Esophagus muscularis mucosa (tissue), 4 donors: ENCODE data around the gene COA3. TPM values are rescaled to one million over a fixed set of nuclear protein-coding genes. Genes with fewer than 3 reads are reported as not detected.

Experiments used
- DNase-seq: peaks from one replicate; pipeline ENCODE4 v3.0.0-alpha.2; 2017; ENCODE audit errors: extremely low spot score
- H3K27ac ChIP-seq, 4 donors: fragments of 200-600 bp; sonication (generic); replicated peaks in 1 of 4; 1 replicate in 3 of 4; 2 replicates in 1 of 4; pipeline ENCODE4 v1.5.1; 2016 to 2019; ENCODE audit warnings: mild to moderate bottlenecking in 1 of 4
- H3K27me3 ChIP-seq, 4 donors: fragments of 200-600 bp; sonication (generic); one replicate each; pipeline versions ENCODE4 v1.5.1 to v1.6.0; 2016 to 2019
- H3K36me3 ChIP-seq, 4 donors: fragments of 200-600 bp; sonication (generic); one replicate each; pipeline ENCODE4 v1.5.1; 2016 to 2019
- H3K4me1 ChIP-seq, 4 donors: fragments of 200-600 bp; sonication (generic); one replicate each; pipeline ENCODE4 v1.5.1; 2016 to 2019
- H3K4me3 ChIP-seq, 4 donors: fragments of 200-600 bp; sonication (generic); 1 replicate in 2 of 4; 2 replicates in 2 of 4; pipeline ENCODE4 v1.5.1; 2016 to 2019; ENCODE audit warnings: mild to moderate bottlenecking in 4 of 4, moderate library complexity in 1 of 4
- H3K9me3 ChIP-seq, 4 donors: fragments of 200-600 bp; sonication (generic); 1 replicate in 3 of 4; 2 replicates in 1 of 4; pipeline ENCODE4 v1.5.1; 2016 to 2019
- EP300 ChIP-seq: sonication (generic); formaldehyde crosslinking; IDR thresholded peaks from one replicate; pipeline ENCODE4 v1.6.1; 2017; ENCODE audit warnings: antibody characterized with exemption
- POLR2A ChIP-seq: fragments of 450-650 bp; IDR thresholded peaks from one replicate; pipeline ENCODE4 v1.6.1; 2017; ENCODE audit warnings: antibody characterized with exemption, moderate library complexity, mild to moderate bottlenecking, low read depth
- POLR2AphosphoS5 ChIP-seq, 2 donors: sonication (generic); formaldehyde crosslinking; IDR thresholded peaks; one replicate each; pipeline ENCODE4 v1.6.1; 2017; ENCODE audit warnings: antibody characterized with exemption in 2 of 2
- WGBS: methylation state at CpG from one replicate; pipeline ENCODE4 v1.1.5; 2018; 5-methylcytosine and 5-hydroxymethylcytosine counted together
- intact Hi-C: fragments of 100-400 bp; cut with DNase I; formaldehyde crosslinking; loops from one replicate; pipeline ENCODE4 v1.15.1; 2023
- total RNA-seq, 4 donors: library from RNA; depleted of rRNA; stranded (reverse); fragments of >200 nt; gene quantifications; one replicate each; pipeline versions ENCODE4 v1.1.0 to v1.2.1, GENCODE V29; 2016
- TF ChIP-seq, protein P1 (sequence below), 3 experiments: fragments of 200-600 bp in 2 of 3; fragments of 450-650 bp in 1 of 3; sonication (generic) in 2 of 3; IDR thresholded peaks; one replicate each; pipeline ENCODE4 v1.5.1; 2017 to 2019; ENCODE audit warnings: antibody characterized with exemption in 3 of 3, mild to moderate bottlenecking in 2 of 3, moderate library complexity in 1 of 3

The COA3 gene
- total RNA-seq, 4 donors from 2014 or later = 65.9 to 74.6 (median 68.3) TPM

DNA sequence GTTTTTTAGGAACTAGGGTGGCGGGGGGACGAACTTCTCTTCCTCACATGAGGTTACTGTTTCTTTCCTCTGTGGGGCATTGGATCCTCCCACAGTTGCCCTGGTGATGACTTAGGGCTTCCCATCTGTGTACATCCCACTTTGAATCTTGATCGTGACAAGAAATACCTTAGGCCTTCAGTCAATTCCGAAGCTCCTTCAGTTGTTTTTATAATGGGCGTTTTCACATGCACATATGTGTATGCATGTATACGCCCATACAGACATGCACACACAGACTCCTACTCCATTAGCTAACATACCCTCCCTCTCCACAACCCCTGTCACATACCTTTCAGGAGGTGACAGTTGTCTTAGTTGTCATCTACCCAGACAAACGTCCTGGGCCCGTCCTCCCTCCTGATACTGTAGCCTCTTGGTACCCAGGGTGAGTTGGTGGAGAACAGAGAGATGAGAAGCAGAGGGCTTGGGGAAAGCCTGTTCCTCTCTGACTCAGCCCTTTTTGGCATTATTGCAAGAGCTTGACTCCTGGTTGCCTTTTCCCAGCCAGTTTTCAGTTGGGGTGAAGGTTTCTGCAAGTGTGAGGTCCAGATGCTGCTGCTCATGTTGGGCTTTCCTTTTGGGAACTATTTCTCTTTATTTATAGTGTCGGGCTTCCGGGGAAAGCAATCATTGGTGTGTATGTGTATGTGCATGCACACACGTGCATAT is 43.6 kb upstream of the COA3 start:
- intact Hi-C loops = loop anchor here (2.0 kb wide), 1 partner anchor 87 kb away; no protein-coding TSS in a partner anchor
- Histone ChIP-seq H3K4me3 (no peak overlapping the region), H3K27me3 (no peaks in the 10 kb centered on the region), H3K36me3 (peaks cover 36 to 87% (median 83%) of the 10 kb centered on the region in 4 donors), H3K9me3 (no peaks in the 10 kb centered on the region), H3K27ac (no peak overlapping the region), H3K4me1 (peaks cover 13 to 25% (median 20%) of the 10 kb centered on the region in 4 donors)
- DNase-seq = no peak
- TF ChIP-seq POLR2AphosphoS5 (IDR thresholded peaks at IDR 0.05) = no peak
- TF ChIP-seq EP300 = no peak
- no peak for TF ChIP-seq POLR2A
- TF ChIP-seq, protein P1, sequence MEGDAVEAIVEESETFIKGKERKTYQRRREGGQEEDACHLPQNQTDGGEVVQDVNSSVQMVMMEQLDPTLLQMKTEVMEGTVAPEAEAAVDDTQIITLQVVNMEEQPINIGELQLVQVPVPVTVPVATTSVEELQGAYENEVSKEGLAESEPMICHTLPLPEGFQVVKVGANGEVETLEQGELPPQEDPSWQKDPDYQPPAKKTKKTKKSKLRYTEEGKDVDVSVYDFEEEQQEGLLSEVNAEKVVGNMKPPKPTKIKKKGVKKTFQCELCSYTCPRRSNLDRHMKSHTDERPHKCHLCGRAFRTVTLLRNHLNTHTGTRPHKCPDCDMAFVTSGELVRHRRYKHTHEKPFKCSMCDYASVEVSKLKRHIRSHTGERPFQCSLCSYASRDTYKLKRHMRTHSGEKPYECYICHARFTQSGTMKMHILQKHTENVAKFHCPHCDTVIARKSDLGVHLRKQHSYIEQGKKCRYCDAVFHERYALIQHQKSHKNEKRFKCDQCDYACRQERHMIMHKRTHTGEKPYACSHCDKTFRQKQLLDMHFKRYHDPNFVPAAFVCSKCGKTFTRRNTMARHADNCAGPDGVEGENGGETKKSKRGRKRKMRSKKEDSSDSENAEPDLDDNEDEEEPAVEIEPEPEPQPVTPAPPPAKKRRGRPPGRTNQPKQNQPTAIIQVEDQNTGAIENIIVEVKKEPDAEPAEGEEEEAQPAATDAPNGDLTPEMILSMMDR (IDR thresholded peaks at IDR 0.05) = no peak
- WGBS = 63% methylated on average over 11 of the region's 11 CpGs

DNA sequence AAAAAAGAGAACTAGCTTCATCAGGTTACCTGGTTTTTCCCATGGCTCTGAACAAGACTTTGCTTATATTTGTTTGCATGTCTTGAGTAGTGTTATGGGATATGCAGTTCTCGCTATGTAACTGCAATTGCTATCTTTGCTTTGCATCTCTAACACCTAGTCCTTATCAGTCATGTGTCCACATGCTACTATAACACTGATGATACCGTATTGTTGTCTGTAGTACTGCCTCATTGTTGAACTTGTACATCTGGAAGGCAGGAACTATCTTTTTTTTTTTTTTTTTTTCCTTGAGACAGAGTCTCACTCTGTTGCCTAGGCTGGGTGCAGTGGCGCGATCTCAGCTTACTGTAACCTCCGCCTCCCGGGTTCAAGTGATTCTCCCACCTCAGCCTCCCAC is 37.2 kb upstream of the COA3 start:
- intact Hi-C loops = no loop called here
- Histone ChIP-seq H3K9me3 (no peaks in the 10 kb centered on the region), H3K27ac (no peak overlapping the region), H3K4me1 (peaks cover 17 to 32% (median 25%) of the 10 kb centered on the region in 4 donors), H3K4me3 (no peak overlapping the region), H3K36me3 (peaks cover 34 to 62% (median 59%) of the 10 kb centered on the region in 4 donors), H3K27me3 (no peaks in the 10 kb centered on the region)
- TF ChIP-seq, protein P1 (IDR thresholded peaks at IDR 0.05) = no peak
- TF ChIP-seq POLR2A (no peak), POLR2AphosphoS5 (IDR thresholded peaks at IDR 0.05) (no peak), EP300 (no peak)
- 97% methylated on average over 6 of the region's 6 CpGs for WGBS
- DNase-seq = no peak

DNA sequence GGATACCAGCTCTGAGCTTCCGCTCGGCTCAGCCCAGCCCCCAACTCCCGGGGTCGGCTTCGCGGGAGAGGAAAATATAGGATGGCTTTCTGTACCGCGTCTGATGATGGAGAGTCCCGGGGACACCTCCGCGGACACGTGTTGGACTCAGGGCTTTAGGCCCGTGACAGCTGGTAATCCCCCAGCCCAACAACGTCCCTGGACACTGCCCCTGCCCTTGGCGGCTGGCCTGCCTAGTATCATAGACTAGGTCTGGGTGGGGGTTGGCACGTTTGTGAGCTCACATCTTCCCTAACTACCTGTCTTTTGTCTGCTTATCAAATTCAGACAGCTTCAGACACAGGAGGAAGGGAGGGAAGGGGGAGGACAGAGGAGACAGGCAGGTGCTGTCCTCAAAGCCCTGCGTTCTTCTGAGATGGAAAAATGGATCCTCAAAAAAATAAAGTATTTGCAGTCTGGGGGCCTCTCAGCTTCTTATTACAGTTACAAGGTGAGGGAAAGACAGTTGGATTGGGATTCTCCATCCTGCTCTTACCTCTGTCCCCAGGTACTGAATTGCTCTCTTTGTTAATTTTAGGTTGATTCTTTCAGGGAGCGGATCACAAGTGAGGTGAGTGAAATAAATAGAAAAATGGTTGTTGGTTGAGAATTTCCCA is 35.4 kb upstream of the COA3 start:
- Histone ChIP-seq H3K4me1 (peaks cover 17 to 32% (median 25%) of the 10 kb centered on the region in 4 donors), H3K4me3 (peak overlapping the region; percentile 87 to 94 (median 92)), H3K27me3 (no peaks in the 10 kb centered on the region), H3K9me3 (no peaks in the 10 kb centered on the region), H3K27ac (peak overlapping the region; percentile 86 to 95 (median 89)), H3K36me3 (peaks cover 16 to 44% (median 41%) of the 10 kb centered on the region in 4 donors)
- 7% methylated on average over 15 of the region's 18 CpGs for WGBS
- no peak for DNase-seq
- intact Hi-C loops = no loop called here
- no peak for TF ChIP-seq POLR2A
- TF ChIP-seq EP300 = no peak
- TF ChIP-seq, protein P1 (IDR thresholded peaks at IDR 0.05) = no peak
- no peak for TF ChIP-seq POLR2AphosphoS5 (IDR thresholded peaks at IDR 0.05)

- intact Hi-C loops = no loop called here
- Histone ChIP-seq H3K27ac (peak within 1 kb of the TSS; percentile 86 to 95 (median 89)), H3K9me3 (no peaks in the 10 kb centered on the region), H3K36me3 (peaks cover 9 to 36% (median 34%) of the 10 kb centered on the region in 4 donors), H3K4me3 (peak within 1 kb of the TSS; percentile 87 to 94 (median 92)), H3K4me1 (peaks cover 17 to 32% (median 25%) of the 10 kb centered on the region in 4 donors), H3K27me3 (no peaks in the 10 kb centered on the region)
- under 1% methylated on average over 29 of the region's 71 CpGs for WGBS
- TF ChIP-seq, protein P1 (IDR thresholded peaks at IDR 0.05) = no peak
- TF ChIP-seq POLR2AphosphoS5 (IDR thresholded peaks at IDR 0.05) (peak; percentile 97 to 99), POLR2A (peak; percentile 94), EP300 (no peak)
- peak; percentile 97 for DNase-seq
Observed at GRCh38 chr17:42832934-42833766, 34.6 kb upstream of the COA3 start, which contains the start of gene PSME3. PSME3 (plus strand) TSS chr17:42833397; CDS start chr17:42833632, 235 bp downstream.
